ENCODE results near the gene BTRC. TPM values are rescaled to one million over a fixed set of nuclear protein-coding genes. Genes with fewer than 3 reads are reported as not detected.

The BTRC gene
- total and polyA plus RNA-seq, 10 of the 15 experiments (the other 5 are each of a cell fraction or from before 2014, with no cell fraction given), result 2.2 to 18.6 (median 8.6) TPM

DNA sequence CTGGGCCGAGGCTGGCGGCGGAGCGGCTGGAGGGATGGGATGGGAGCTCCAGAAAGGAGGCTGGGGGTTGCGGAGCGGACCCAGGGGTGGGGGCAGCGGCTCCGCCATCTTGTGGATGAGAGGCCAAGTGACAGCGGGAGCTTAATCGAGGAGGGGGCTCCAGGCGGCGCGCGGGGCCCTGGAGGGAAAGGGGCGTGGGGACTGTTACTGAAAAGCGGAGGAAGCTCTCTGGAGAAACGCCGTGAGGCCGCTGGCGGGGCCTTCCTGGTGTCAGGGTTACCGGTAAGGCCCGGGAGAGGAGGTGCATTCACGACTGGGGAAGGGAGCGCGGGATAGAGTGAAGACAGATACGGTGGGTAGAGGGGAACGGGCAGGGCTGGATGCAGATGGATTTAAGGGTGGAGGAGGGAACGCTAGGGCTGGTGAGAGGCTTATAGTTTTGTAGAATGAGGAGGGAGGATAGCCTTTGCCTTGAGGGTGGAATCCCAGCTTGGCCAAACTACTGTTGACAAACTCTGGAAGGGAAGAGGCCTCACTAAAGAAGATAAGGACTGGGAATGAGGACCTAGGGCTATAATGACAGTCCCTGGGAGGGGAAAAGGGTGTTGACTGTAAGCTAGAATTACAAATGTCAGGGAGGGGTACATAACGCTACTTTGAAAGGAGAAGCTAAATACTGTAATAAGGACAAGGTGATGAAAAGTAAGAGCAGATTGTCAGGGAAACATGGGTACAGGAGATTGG, 535 bp downstream of the BTRC start (continued):
- TF ChIP-seq, protein P1, sequence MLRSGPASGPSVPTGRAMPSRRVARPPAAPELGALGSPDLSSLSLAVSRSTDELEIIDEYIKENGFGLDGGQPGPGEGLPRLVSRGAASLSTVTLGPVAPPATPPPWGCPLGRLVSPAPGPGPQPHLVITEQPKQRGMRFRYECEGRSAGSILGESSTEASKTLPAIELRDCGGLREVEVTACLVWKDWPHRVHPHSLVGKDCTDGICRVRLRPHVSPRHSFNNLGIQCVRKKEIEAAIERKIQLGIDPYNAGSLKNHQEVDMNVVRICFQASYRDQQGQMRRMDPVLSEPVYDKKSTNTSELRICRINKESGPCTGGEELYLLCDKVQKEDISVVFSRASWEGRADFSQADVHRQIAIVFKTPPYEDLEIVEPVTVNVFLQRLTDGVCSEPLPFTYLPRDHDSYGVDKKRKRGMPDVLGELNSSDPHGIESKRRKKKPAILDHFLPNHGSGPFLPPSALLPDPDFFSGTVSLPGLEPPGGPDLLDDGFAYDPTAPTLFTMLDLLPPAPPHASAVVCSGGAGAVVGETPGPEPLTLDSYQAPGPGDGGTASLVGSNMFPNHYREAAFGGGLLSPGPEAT (IDR thresholded peaks at IDR 0.05; ENCODE audit: low read depth), result no peak
- no peak for TF ChIP-seq CHD2 (IDR thresholded peaks at IDR 0.05; ENCODE audit: borderline replicate concordance, low read depth, low read length)
- peak; percentile 74 for TF ChIP-seq YY1 (IDR thresholded peaks at IDR 0.05; ENCODE audit: low read depth, low read length)
- no peak for TF ChIP-seq EZH2 (IDR thresholded peaks at IDR 0.05; ENCODE audit: borderline replicate concordance, control insufficient read depth, low read depth, low read length)
- TF ChIP-seq, protein P2, sequence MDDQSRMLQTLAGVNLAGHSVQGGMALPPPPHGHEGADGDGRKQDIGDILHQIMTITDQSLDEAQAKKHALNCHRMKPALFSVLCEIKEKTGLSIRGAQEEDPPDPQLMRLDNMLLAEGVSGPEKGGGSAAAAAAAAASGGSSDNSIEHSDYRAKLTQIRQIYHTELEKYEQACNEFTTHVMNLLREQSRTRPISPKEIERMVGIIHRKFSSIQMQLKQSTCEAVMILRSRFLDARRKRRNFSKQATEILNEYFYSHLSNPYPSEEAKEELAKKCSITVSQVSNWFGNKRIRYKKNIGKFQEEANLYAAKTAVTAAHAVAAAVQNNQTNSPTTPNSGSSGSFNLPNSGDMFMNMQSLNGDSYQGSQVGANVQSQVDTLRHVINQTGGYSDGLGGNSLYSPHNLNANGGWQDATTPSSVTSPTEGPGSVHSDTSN (IDR thresholded peaks at IDR 0.05; ENCODE audit: insufficient replicate concordance, low read depth, low read length), result no peak
- TF ChIP-seq, protein P3, sequence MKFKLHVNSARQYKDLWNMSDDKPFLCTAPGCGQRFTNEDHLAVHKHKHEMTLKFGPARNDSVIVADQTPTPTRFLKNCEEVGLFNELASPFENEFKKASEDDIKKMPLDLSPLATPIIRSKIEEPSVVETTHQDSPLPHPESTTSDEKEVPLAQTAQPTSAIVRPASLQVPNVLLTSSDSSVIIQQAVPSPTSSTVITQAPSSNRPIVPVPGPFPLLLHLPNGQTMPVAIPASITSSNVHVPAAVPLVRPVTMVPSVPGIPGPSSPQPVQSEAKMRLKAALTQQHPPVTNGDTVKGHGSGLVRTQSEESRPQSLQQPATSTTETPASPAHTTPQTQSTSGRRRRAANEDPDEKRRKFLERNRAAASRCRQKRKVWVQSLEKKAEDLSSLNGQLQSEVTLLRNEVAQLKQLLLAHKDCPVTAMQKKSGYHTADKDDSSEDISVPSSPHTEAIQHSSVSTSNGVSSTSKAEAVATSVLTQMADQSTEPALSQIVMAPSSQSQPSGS (IDR thresholded peaks at IDR 0.05; ENCODE audit: low read length), result no peak

Data from GM12878 (cell line).